Coronary artery (tissue), 2 donors: ENCODE results near the gene OPRL1.

ENCODE experiments used
- DNase-seq: peaks from one replicate; pipeline ENCODE4 v3.0.0-alpha.2; 2017; ENCODE audit warnings: low spot score
- H3K27ac ChIP-seq, 2 donors: fragments of 200-600 bp; sonication (generic); one replicate each; pipeline ENCODE4 v1.5.1; 2016 to 2019
- H3K4me3 ChIP-seq: fragments of 200-600 bp; sonication (generic); 2 replicates; pipeline ENCODE4 v1.5.1; 2016; ENCODE audit warnings: mild to moderate bottlenecking, moderate library complexity
- CTCF ChIP-seq: fragments of 200-600 bp; sonication (generic); IDR thresholded peaks from one replicate; pipeline ENCODE4 v1.5.1; 2019; ENCODE audit warnings: antibody characterized with exemption

The OPRL1 gene

GRCh38 chr20:64080013-64080812, at the start of gene OPRL1:
TSS of gene OPRL1 (plus strand) at chr20:64080082. CDS start at chr20:64092721, 12,639 bp downstream.
- Histone ChIP-seq H3K27ac (peak within 1 kb of the TSS; percentile 58 to 92), H3K4me3 (peak within 1 kb of the TSS; percentile 80)
- no peak for TF ChIP-seq CTCF
- DNase-seq = no peak

GRCh38 chr20:64030371-64031134, 49.3 kb upstream of the OPRL1 start:
- Histone ChIP-seq H3K4me3 (no peak overlapping the region), H3K27ac (no peak overlapping the region)
- DNase-seq = no peak
- no peak for TF ChIP-seq CTCF

GRCh38 chr20:64031822-64032314, 48.0 kb upstream of the OPRL1 start:
- no peak overlapping the region for H3K4me3 ChIP-seq
- no peak for TF ChIP-seq CTCF
- no peak for DNase-seq
- H3K27ac ChIP-seq = no peak overlapping the region

- Histone ChIP-seq H3K27ac (no peak overlapping the region), H3K4me3 (no peak overlapping the region)
- TF ChIP-seq CTCF = no peak
- DNase-seq = no peak
Observed at GRCh38 chr20:64032706-64033624, 46.9 kb upstream of the OPRL1 start.

GRCh38 chr20:64033981-64034493, 45.8 kb upstream of the OPRL1 start:
- Histone ChIP-seq H3K27ac (no peak overlapping the region), H3K4me3 (no peak overlapping the region)
- DNase-seq = no peak
- TF ChIP-seq CTCF = no peak

GRCh38 chr20:64035066-64035932, 44.6 kb upstream of the OPRL1 start:
- no peak for DNase-seq
- Histone ChIP-seq H3K27ac (no peak overlapping the region), H3K4me3 (no peak overlapping the region)
- TF ChIP-seq CTCF = no peak
